ENCODE data around the gene VGLL3.

Gene VGLL3

DNA sequence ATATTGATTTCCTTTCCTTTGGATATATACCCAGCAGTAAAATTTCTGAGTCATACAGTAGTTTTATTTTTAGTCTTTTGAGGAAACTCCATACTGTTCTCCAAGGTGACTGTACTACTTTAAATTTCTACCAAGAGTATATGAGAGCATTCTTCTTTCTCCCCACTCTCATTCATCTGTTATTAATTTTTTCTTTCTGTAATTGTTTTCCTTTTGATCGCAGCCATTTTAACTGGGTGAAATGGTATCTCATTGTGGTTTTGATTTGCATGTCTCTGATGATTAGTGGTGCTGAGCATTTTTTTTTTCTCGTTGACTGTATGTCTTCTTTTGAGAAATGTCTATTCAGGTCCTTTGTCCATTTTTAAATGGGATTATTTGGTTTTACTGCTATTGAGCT is 18.3 kb upstream of the VGLL3 start:
- H3K4me3 ChIP-seq (ENCODE audit: low read length), result no peak overlapping the region
- TF ChIP-seq CTCF (conservative IDR thresholded peaks at IDR 0.05; ENCODE audit: low read length), result no peak
- no peak for DNase-seq (ENCODE audit: low read depth)

GRCh38 chr3:87006844-87007439 is 16.0 kb upstream of the VGLL3 start:
- peak; percentile 53 for DNase-seq (ENCODE audit: low read depth)

GRCh38 chr3:87004883-87005282 is 13.9 kb upstream of the VGLL3 start:
- no peak for TF ChIP-seq CTCF (conservative IDR thresholded peaks at IDR 0.05; ENCODE audit: low read length)

More at GRCh38 chr3:87006844-87007439, 16.0 kb upstream of the VGLL3 start:
- peak; percentile 66 for TF ChIP-seq CTCF (conservative IDR thresholded peaks at IDR 0.05; ENCODE audit: low read length)
- no peak overlapping the region for H3K4me3 ChIP-seq (ENCODE audit: low read length)

GRCh38 chr3:87002346-87002745 is 11.4 kb upstream of the VGLL3 start:
- TF ChIP-seq CTCF (conservative IDR thresholded peaks at IDR 0.05; ENCODE audit: low read length), result no peak
- no peak for DNase-seq (ENCODE audit: low read depth)
- H3K4me3 ChIP-seq (ENCODE audit: low read length), result no peak overlapping the region

More at GRCh38 chr3:87004883-87005282, 13.9 kb upstream of the VGLL3 start:
- no peak for DNase-seq (ENCODE audit: low read depth)
- H3K4me3 ChIP-seq (ENCODE audit: low read length), result no peak overlapping the region

DNA sequence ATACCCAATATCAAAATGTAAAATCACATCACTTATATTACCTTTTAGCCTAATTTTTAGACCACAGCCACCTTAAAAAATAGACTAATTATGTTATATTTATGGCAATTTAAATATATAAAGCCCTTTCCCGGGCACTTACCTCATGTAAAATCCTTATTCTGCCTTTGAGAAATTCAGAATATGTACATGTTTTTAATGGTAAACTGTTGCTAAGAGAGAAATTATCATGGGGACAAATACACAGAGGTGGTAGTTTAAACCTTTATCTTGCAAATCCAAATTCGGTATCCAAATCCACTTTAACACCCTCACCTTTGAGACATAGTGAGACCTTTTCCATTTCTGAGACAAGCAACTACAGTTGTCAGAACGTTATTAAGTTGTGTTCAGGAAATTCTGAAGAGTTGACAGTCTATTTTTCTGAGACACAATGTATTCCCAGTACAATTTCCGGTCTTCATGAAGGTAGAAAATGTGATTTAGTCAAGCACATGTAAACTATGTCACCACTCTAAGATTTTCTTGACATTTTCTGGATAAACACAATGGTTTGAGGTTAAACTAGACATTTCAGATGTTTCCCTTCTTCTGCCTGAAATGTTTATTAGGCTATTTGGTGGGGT is 10.6 kb upstream of the VGLL3 start:
- no peak for DNase-seq (ENCODE audit: low read depth)
- no peak for TF ChIP-seq CTCF (conservative IDR thresholded peaks at IDR 0.05; ENCODE audit: low read length)
- no peak overlapping the region for H3K4me3 ChIP-seq (ENCODE audit: low read length)

GRCh38 chr3:87000940-87001339 is 10.0 kb upstream of the VGLL3 start:
- TF ChIP-seq CTCF (conservative IDR thresholded peaks at IDR 0.05; ENCODE audit: low read length), result no peak
- no peak overlapping the region for H3K4me3 ChIP-seq (ENCODE audit: low read length)
- DNase-seq (ENCODE audit: low read depth), result no peak

DNA sequence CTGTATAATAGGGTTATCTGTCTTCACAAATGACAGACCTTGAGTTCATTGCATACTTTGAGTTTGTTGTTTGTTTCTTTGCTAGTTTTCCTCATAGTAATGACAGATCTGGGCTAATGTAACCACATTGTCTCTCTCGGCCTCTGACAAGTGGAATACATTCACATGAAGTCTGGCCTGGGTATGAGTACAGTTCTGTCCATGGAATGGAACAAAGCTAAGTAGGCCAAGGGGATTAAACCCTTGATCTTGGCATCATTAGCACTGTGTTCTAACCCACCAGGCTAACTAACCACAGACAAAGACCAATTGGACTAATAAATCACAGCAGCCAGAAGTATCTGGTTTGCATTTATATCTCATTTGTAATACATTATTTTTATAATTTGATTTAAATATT is 7.6 kb upstream of the VGLL3 start:
- TF ChIP-seq CTCF (conservative IDR thresholded peaks at IDR 0.05; ENCODE audit: low read length), result no peak
- no peak for DNase-seq (ENCODE audit: low read depth)
- no peak overlapping the region for H3K4me3 ChIP-seq (ENCODE audit: low read length)

All from AG10803 (cell line).